ENCODE measurements around the gene PLAAT2.
"Not testable (repeated sequence)": the region's sequence is repeated elsewhere in the genome, so short reads cannot be mapped to it uniquely, and the experiment has no call there.

PLAAT2 gene

GRCh38 chr11:63557570-63557969 is 5.6 kb downstream of the PLAAT2 start:
- no peaks in the 10 kb centered on the region for H3K36me3 ChIP-seq (ENCODE audit: control insufficient read depth in 1 of 2, insufficient read depth in 2 of 2, low read length in 2 of 2)
- no peaks in the 10 kb centered on the region for H3K4me1 ChIP-seq (ENCODE audit: control insufficient read depth in 1 of 2, insufficient read depth in 2 of 2, low read length in 2 of 2)
- H3K4me3 ChIP-seq (ENCODE audit: low read depth in 1 of 2, low read length in 2 of 2), result no peak overlapping the region
- H3K27me3 ChIP-seq (ENCODE audit: low read depth, low read length), result no peaks in the 10 kb centered on the region
- H3K27ac ChIP-seq (ENCODE audit: low read length), result no peak overlapping the region
- no peaks in the 10 kb centered on the region for H3K9me3 ChIP-seq (ENCODE audit: control insufficient read depth in 1 of 2, low read length in 2 of 2)

- Histone ChIP-seq H3K9me3 (ENCODE audit: control insufficient read depth in 1 of 2, low read length in 2 of 2) (no peaks in the 10 kb centered on the region), H3K36me3 (ENCODE audit: control insufficient read depth in 1 of 2, insufficient read depth in 2 of 2, low read length in 2 of 2) (no peaks in the 10 kb centered on the region), H3K27me3 (ENCODE audit: low read depth, low read length) (no peaks in the 10 kb centered on the region), H3K4me1 (ENCODE audit: control insufficient read depth in 1 of 2, insufficient read depth in 2 of 2, low read length in 2 of 2) (no peaks in the 10 kb centered on the region), H3K4me3 (ENCODE audit: low read depth in 1 of 2, low read length in 2 of 2) (no peak overlapping the region), H3K27ac (ENCODE audit: low read length) (no peak overlapping the region)
These were observed 6.7 kb downstream of the PLAAT2 start for GRCh38 chr11:63556404-63557013.

GRCh38 chr11:63554877-63555223 is 8.3 kb downstream of the PLAAT2 start:
- no peaks in the 10 kb centered on the region for H3K27me3 ChIP-seq (ENCODE audit: low read depth, low read length)
- H3K27ac ChIP-seq (ENCODE audit: low read length), result no peak overlapping the region

GRCh38 chr11:63553759-63554158 is 9.4 kb downstream of the PLAAT2 start:
- H3K36me3 ChIP-seq (ENCODE audit: control insufficient read depth in 1 of 2, insufficient read depth in 2 of 2, low read length in 2 of 2), result no peaks in the 10 kb centered on the region
- no peaks in the 10 kb centered on the region for H3K4me1 ChIP-seq (ENCODE audit: control insufficient read depth in 1 of 2, insufficient read depth in 2 of 2, low read length in 2 of 2)
- H3K27me3 ChIP-seq (ENCODE audit: low read depth, low read length), result no peaks in the 10 kb centered on the region
- no peak overlapping the region for H3K27ac ChIP-seq (ENCODE audit: low read length)
- H3K9me3 ChIP-seq (ENCODE audit: control insufficient read depth in 1 of 2, low read length in 2 of 2), result no peaks in the 10 kb centered on the region
- no peak overlapping the region for H3K4me3 ChIP-seq (ENCODE audit: low read depth in 1 of 2, low read length in 2 of 2)

More at GRCh38 chr11:63554877-63555223, 8.3 kb downstream of the PLAAT2 start:
- Histone ChIP-seq H3K36me3 (ENCODE audit: control insufficient read depth in 1 of 2, insufficient read depth in 2 of 2, low read length in 2 of 2) (no peaks in the 10 kb centered on the region), H3K9me3 (ENCODE audit: control insufficient read depth in 1 of 2, low read length in 2 of 2) (no peaks in the 10 kb centered on the region), H3K4me3 (ENCODE audit: low read depth in 1 of 2, low read length in 2 of 2) (no peak overlapping the region), H3K4me1 (ENCODE audit: control insufficient read depth in 1 of 2, insufficient read depth in 2 of 2, low read length in 2 of 2) (no peaks in the 10 kb centered on the region)

- Histone ChIP-seq H3K27ac (ENCODE audit: low read length) (no peak overlapping the region), H3K36me3 (ENCODE audit: control insufficient read depth in 1 of 2, insufficient read depth in 2 of 2, low read length in 2 of 2) (no peaks in the 10 kb centered on the region), H3K4me3 (ENCODE audit: low read depth in 1 of 2, low read length in 2 of 2) (no peak overlapping the region), H3K27me3 (ENCODE audit: low read depth, low read length) (no peaks in the 10 kb centered on the region), H3K4me1 (ENCODE audit: control insufficient read depth in 1 of 2, insufficient read depth in 2 of 2, low read length in 2 of 2) (no peaks in the 10 kb centered on the region), H3K9me3 (ENCODE audit: control insufficient read depth in 1 of 2, low read length in 2 of 2) (no peaks in the 10 kb centered on the region)
These were observed 10.3 kb downstream of the PLAAT2 start for GRCh38 chr11:63552921-63553320.

- Histone ChIP-seq H3K27me3 (ENCODE audit: low read depth, low read length) (no peaks in the 10 kb centered on the region), H3K36me3 (ENCODE audit: control insufficient read depth in 1 of 2, insufficient read depth in 2 of 2, low read length in 2 of 2) (peaks cover 4 to 9% of the 10 kb centered on the region in 2 donors), H3K9me3 (ENCODE audit: control insufficient read depth in 1 of 2, low read length in 2 of 2) (no peaks in the 10 kb centered on the region), H3K4me1 (ENCODE audit: control insufficient read depth in 1 of 2, insufficient read depth in 2 of 2, low read length in 2 of 2) (no peaks in the 10 kb centered on the region), H3K4me3 (ENCODE audit: low read depth in 1 of 2, low read length in 2 of 2) (no peak overlapping the region), H3K27ac (ENCODE audit: low read length) (no peak overlapping the region)
These were observed 11.3 kb downstream of the PLAAT2 start for GRCh38 chr11:63551889-63552266.

GRCh38 chr11:63551091-63551888 is 11.9 kb downstream of the PLAAT2 start:
- no peaks in the 10 kb centered on the region for H3K27me3 ChIP-seq (ENCODE audit: low read depth, low read length)
- no peak overlapping the region for H3K27ac ChIP-seq (ENCODE audit: low read length)

GRCh38 chr11:63550156-63550700 is 13.0 kb downstream of the PLAAT2 start:
- peaks cover 6 to 25% of the 10 kb centered on the region in 2 donors for H3K36me3 ChIP-seq (ENCODE audit: control insufficient read depth in 1 of 2, insufficient read depth in 2 of 2, low read length in 2 of 2)
- H3K27me3 ChIP-seq (ENCODE audit: low read depth, low read length); H3K27ac ChIP-seq (ENCODE audit: low read length): not testable (repeated sequence)

More at GRCh38 chr11:63551091-63551888, 11.9 kb downstream of the PLAAT2 start:
- no peaks in the 10 kb centered on the region for H3K9me3 ChIP-seq (ENCODE audit: control insufficient read depth in 1 of 2, low read length in 2 of 2)
- peaks cover 4 to 15% of the 10 kb centered on the region in 2 donors for H3K36me3 ChIP-seq (ENCODE audit: control insufficient read depth in 1 of 2, insufficient read depth in 2 of 2, low read length in 2 of 2)
- H3K4me3 ChIP-seq (ENCODE audit: low read depth in 1 of 2, low read length in 2 of 2), result no peak overlapping the region
- no peaks in the 10 kb centered on the region for H3K4me1 ChIP-seq (ENCODE audit: control insufficient read depth in 1 of 2, insufficient read depth in 2 of 2, low read length in 2 of 2)

GRCh38 chr11:63549411-63549810 is 13.8 kb downstream of the PLAAT2 start:
- no peak overlapping the region for H3K4me3 ChIP-seq (ENCODE audit: low read depth in 1 of 2, low read length in 2 of 2)
- no peaks in the 10 kb centered on the region for H3K4me1 ChIP-seq (ENCODE audit: control insufficient read depth in 1 of 2, insufficient read depth in 2 of 2, low read length in 2 of 2)
- peaks cover 14 to 34% of the 10 kb centered on the region in 2 donors for H3K36me3 ChIP-seq (ENCODE audit: control insufficient read depth in 1 of 2, insufficient read depth in 2 of 2, low read length in 2 of 2)
- H3K27ac ChIP-seq (ENCODE audit: low read length), result no peak overlapping the region
- no peaks in the 10 kb centered on the region for H3K27me3 ChIP-seq (ENCODE audit: low read depth, low read length)
- H3K9me3 ChIP-seq (ENCODE audit: control insufficient read depth in 1 of 2, low read length in 2 of 2), result no peaks in the 10 kb centered on the region

More at GRCh38 chr11:63550156-63550700, 13.0 kb downstream of the PLAAT2 start:
- H3K9me3 ChIP-seq (ENCODE audit: control insufficient read depth in 1 of 2, low read length in 2 of 2); H3K4me3 ChIP-seq (ENCODE audit: low read depth in 1 of 2, low read length in 2 of 2); H3K4me1 ChIP-seq (ENCODE audit: control insufficient read depth in 1 of 2, insufficient read depth in 2 of 2, low read length in 2 of 2): not testable (repeated sequence)

GRCh38 chr11:63548178-63548577 is 15.0 kb downstream of the PLAAT2 start:
- Histone ChIP-seq H3K36me3 (ENCODE audit: control insufficient read depth in 1 of 2, insufficient read depth in 2 of 2, low read length in 2 of 2) (peaks cover 14 to 37% of the 10 kb centered on the region in 2 donors), H3K27ac (ENCODE audit: low read length) (no peak overlapping the region), H3K27me3 (ENCODE audit: low read depth, low read length) (no peaks in the 10 kb centered on the region), H3K4me1 (ENCODE audit: control insufficient read depth in 1 of 2, insufficient read depth in 2 of 2, low read length in 2 of 2) (no peaks in the 10 kb centered on the region), H3K4me3 (ENCODE audit: low read depth in 1 of 2, low read length in 2 of 2) (no peak overlapping the region), H3K9me3 (ENCODE audit: control insufficient read depth in 1 of 2, low read length in 2 of 2) (no peaks in the 10 kb centered on the region)

GRCh38 chr11:63547061-63547460 is 16.1 kb downstream of the PLAAT2 start:
- H3K4me1 ChIP-seq (ENCODE audit: control insufficient read depth in 1 of 2, insufficient read depth in 2 of 2, low read length in 2 of 2), result no peaks in the 10 kb centered on the region
- peaks cover 14 to 37% of the 10 kb centered on the region in 2 donors for H3K36me3 ChIP-seq (ENCODE audit: control insufficient read depth in 1 of 2, insufficient read depth in 2 of 2, low read length in 2 of 2)
- no peak overlapping the region for H3K27ac ChIP-seq (ENCODE audit: low read length)
- no peaks in the 10 kb centered on the region for H3K9me3 ChIP-seq (ENCODE audit: control insufficient read depth in 1 of 2, low read length in 2 of 2)
- no peaks in the 10 kb centered on the region for H3K27me3 ChIP-seq (ENCODE audit: low read depth, low read length)
- H3K4me3 ChIP-seq (ENCODE audit: low read depth in 1 of 2, low read length in 2 of 2), result no peak overlapping the region
